Common myeloid progenitor, CD34-positive (primary cell): ENCODE results near the gene NOVA2.
A peak's percentile ranks its signal among the peaks of the same experiment; 100 is the strongest.

Experiments used
- CTCF ChIA-PET: fragments of 350-600 bp; sonication (Branson Sonifier 250); formaldehyde crosslinking; loops from one replicate; lab custom pipeline; 2021; ENCODE audit warnings: antibody characterized with exemption; lab: Charles Lee
- POLR2A ChIA-PET: fragments of 350-600 bp; sonication (Branson Sonifier 250); formaldehyde crosslinking; loops from one replicate; lab custom pipeline; 2021; ENCODE audit warnings: antibody characterized with exemption; lab: Charles Lee
- DNase-seq, 3 donors: peaks; one replicate each; pipeline versions ENCODE4 v3.0.0 to v3.0.0-alpha.2; 2013
- H3K27ac ChIP-seq, 2 experiments: 1 replicate in 1 of 2; 2 replicates in 1 of 2; pipeline ENCODE4 v1.7.0; 2013; ENCODE audit warnings: inconsistent platforms in 2 of 2, low read length in 2 of 2, mild to moderate bottlenecking in 2 of 2, low read depth in 1 of 2, moderate library complexity in 1 of 2; ENCODE audit not compliant: severe bottlenecking in 2 of 2, insufficient read depth in 1 of 2, poor library complexity in 1 of 2
- H3K27me3 ChIP-seq, 5 experiments: replicated peaks in 2 of 5; 1 replicate in 3 of 5; 2 replicates in 2 of 5; pipeline versions ENCODE4 v1.6.1 to v1.7.0; 2013; ENCODE audit warnings: low read length in 4 of 5, mild to moderate bottlenecking in 2 of 5, moderate library complexity in 2 of 5, inconsistent platforms in 1 of 5; ENCODE audit not compliant: insufficient read depth in 5 of 5, control insufficient read depth in 4 of 5
- H3K36me3 ChIP-seq, 4 experiments: 1 replicate in 2 of 4; 2 replicates in 2 of 4; pipeline versions ENCODE4 v1.6.1 to v1.7.0; 2013; ENCODE audit warnings: low read length in 3 of 4, control low read depth in 1 of 4, mild to moderate bottlenecking in 1 of 4; ENCODE audit not compliant: control insufficient read depth in 4 of 4, insufficient read depth in 4 of 4
- H3K4me1 ChIP-seq, 4 experiments: 1 replicate in 3 of 4; 2 replicates in 1 of 4; pipeline versions ENCODE4 v1.6.1 to v1.7.1; 2013; ENCODE audit warnings: low read length in 3 of 4, mild to moderate bottlenecking in 3 of 4, control low read depth in 1 of 4, inconsistent platforms in 1 of 4, moderate library complexity in 1 of 4; ENCODE audit not compliant: control insufficient read depth in 4 of 4, insufficient read depth in 4 of 4; ENCODE audit errors: control extremely low read depth in 1 of 4
- H3K4me3 ChIP-seq, 7 experiments: 1 replicate in 4 of 7; 2 replicates in 3 of 7; pipeline versions ENCODE4 v1.5.1 to v1.7.0; 2013; ENCODE audit warnings: mild to moderate bottlenecking in 7 of 7, low read length in 6 of 7, moderate library complexity in 6 of 7, inconsistent platforms in 2 of 7, low read depth in 2 of 7, control low read depth in 1 of 7; ENCODE audit not compliant: insufficient read depth in 4 of 7, control insufficient read depth in 1 of 7; ENCODE audit errors: extremely low read depth in 1 of 7
- H3K9me3 ChIP-seq, 5 experiments: 1 replicate in 4 of 5; 2 replicates in 1 of 5; pipeline versions ENCODE4 v1.6.1 to v1.7.1; 2013; ENCODE audit warnings: low read length in 4 of 5, mild to moderate bottlenecking in 2 of 5, inconsistent platforms in 1 of 5, low read depth in 1 of 5, moderate library complexity in 1 of 5; ENCODE audit not compliant: control insufficient read depth in 4 of 5, insufficient read depth in 2 of 5; ENCODE audit errors: control extremely low read depth in 1 of 5
- WGBS: methylation state at CpG from one replicate; pipeline ENCODE4 v1.1.5; 2013; ENCODE audit not compliant: insufficient coverage; 5-methylcytosine and 5-hydroxymethylcytosine counted together

The NOVA2 gene

GRCh38 chr19:45972947-45973540, 621 bp downstream of the NOVA2 start:
- peak in 1 of 3 donors; percentile 33 for DNase-seq
- Histone ChIP-seq H3K27me3 (peaks cover 12 to 92% (median 39%) of the 10 kb centered on the region in 5 experiments), H3K4me3 (no peak overlapping the region), H3K9me3 (peaks cover 0 to 3% (median 2%) of the 10 kb centered on the region in 5 experiments), H3K36me3 (no peaks in the 10 kb centered on the region), H3K4me1 (peaks cover 0 to 12% (median 8%) of the 10 kb centered on the region in 4 experiments), H3K27ac (no peak overlapping the region)
- WGBS, result 0% methylated on average over 7 of the region's 54 CpGs
- POLR2A ChIA-PET, result no interaction called here
- CTCF ChIA-PET, result interaction anchor here (0.6 kb wide), 1 partner anchor 202 kb away, joined by 4 read pairs; no protein-coding TSS in a partner anchor

GRCh38 chr19:45972081-45972946, 1.4 kb downstream of the NOVA2 start:
- H3K27ac ChIP-seq, result no peak overlapping the region
- WGBS, result 16% methylated on average over 9 of the region's 18 CpGs
- peaks cover 0 to 3% (median 2%) of the 10 kb centered on the region in 5 experiments for H3K9me3 ChIP-seq
- POLR2A ChIA-PET, result interaction anchor here (1.2 kb wide), 1 partner anchor 9 kb away, joined by 3 read pairs; no protein-coding TSS in a partner anchor
- CTCF ChIA-PET, result interaction anchor here (0.6 kb wide), 1 partner anchor 202 kb away, joined by 4 read pairs; no protein-coding TSS in a partner anchor
- H3K36me3 ChIP-seq, result no peaks in the 10 kb centered on the region
- peak in 2 of 3 donors; percentile 71 to 80 for DNase-seq
- peaks cover 12 to 88% (median 38%) of the 10 kb centered on the region in 5 experiments for H3K27me3 ChIP-seq
- H3K4me1 ChIP-seq, result peaks cover 0 to 12% (median 8%) of the 10 kb centered on the region in 4 experiments
- H3K4me3 ChIP-seq, result no peak overlapping the region

GRCh38 chr19:45971260-45971902, 2.3 kb downstream of the NOVA2 start:
- CTCF ChIA-PET, result no interaction called here
- no peak overlapping the region for H3K4me3 ChIP-seq
- no peak overlapping the region for H3K27ac ChIP-seq
- peaks cover 0 to 3% (median 2%) of the 10 kb centered on the region in 5 experiments for H3K9me3 ChIP-seq
- 6% methylated on average over 6 of the region's 11 CpGs for WGBS
- H3K4me1 ChIP-seq, result peaks cover 0 to 12% (median 8%) of the 10 kb centered on the region in 4 experiments
- no peaks in the 10 kb centered on the region for H3K36me3 ChIP-seq
- POLR2A ChIA-PET, result interaction anchor here (0.6 to 1.2 kb wide), 2 partner anchors 8 to 23 kb away, joined by 3 read pairs; no protein-coding TSS in a partner anchor
- no peak for DNase-seq
- H3K27me3 ChIP-seq, result peaks cover 12 to 86% (median 41%) of the 10 kb centered on the region in 5 experiments

- WGBS, result 56% methylated on average over 4 of the region's 5 CpGs
- Histone ChIP-seq H3K4me1 (peaks cover 0 to 12% (median 8%) of the 10 kb centered on the region in 4 experiments), H3K9me3 (peaks cover 0 to 3% (median 2%) of the 10 kb centered on the region in 5 experiments), H3K4me3 (no peak overlapping the region), H3K27ac (no peak overlapping the region), H3K27me3 (peaks cover 7 to 78% (median 37%) of the 10 kb centered on the region in 5 experiments), H3K36me3 (no peaks in the 10 kb centered on the region)
- ChIA-PET CTCF (no interaction called here), POLR2A (no interaction called here)
- DNase-seq, result no peak
Observed at GRCh38 chr19:45969676-45970075, 4.0 kb downstream of the NOVA2 start.

GRCh38 chr19:45968626-45969025, 5.0 kb downstream of the NOVA2 start:
- no peak overlapping the region for H3K4me3 ChIP-seq
- peaks cover 4 to 72% (median 33%) of the 10 kb centered on the region in 5 experiments for H3K27me3 ChIP-seq
- ChIA-PET POLR2A (interaction anchor here (0.6 kb wide), 1 partner anchor 572 kb away, joined by 4 read pairs; no protein-coding TSS in a partner anchor), CTCF (interaction anchor here (1.3 kb wide), 1 partner anchor 9 kb away, joined by 3 read pairs; no protein-coding TSS in a partner anchor)
- H3K36me3 ChIP-seq, result no peaks in the 10 kb centered on the region
- H3K9me3 ChIP-seq, result no peaks in the 10 kb centered on the region
- H3K4me1 ChIP-seq, result peaks cover 0 to 12% (median 6%) of the 10 kb centered on the region in 4 experiments
- DNase-seq, result no peak
- WGBS, result 93% methylated on average over 6 of the region's 9 CpGs
- no peak overlapping the region for H3K27ac ChIP-seq

- no peaks in the 10 kb centered on the region for H3K36me3 ChIP-seq
- no peak overlapping the region for H3K4me3 ChIP-seq
- H3K4me1 ChIP-seq, result peaks cover 0 to 10% (median 4%) of the 10 kb centered on the region in 4 experiments
- H3K9me3 ChIP-seq, result no peaks in the 10 kb centered on the region
- POLR2A ChIA-PET, result no interaction called here
- CTCF ChIA-PET, result no interaction called here
- H3K27ac ChIP-seq, result no peak overlapping the region
- no peak for DNase-seq
- peaks cover 4 to 63% (median 29%) of the 10 kb centered on the region in 5 experiments for H3K27me3 ChIP-seq
- 90% methylated on average over 7 of the region's 7 CpGs for WGBS
Observed at GRCh38 chr19:45967246-45967645, 6.4 kb downstream of the NOVA2 start.
